ENCODE data around the gene TMEM108.

- TF ChIP-seq YY1 (IDR thresholded peaks at IDR 0.05; ENCODE audit: insufficient read depth, insufficient read length) (no peak), ZNF274 (IDR thresholded peaks at IDR 0.05; ENCODE audit: low read depth, low read length) (no peak), SUZ12 (IDR thresholded peaks at IDR 0.05; ENCODE audit: extremely low read depth, insufficient read depth, insufficient read length) (no peak)
Measured at GRCh38 chr3:133041524-133041829, 3.3 kb downstream of the TMEM108 start.

Measured in NT2/D1 (cell line).